Stimulated activated CD8-positive, alpha-beta memory T cell treated with anti-CD3 and anti-CD28 coated beads, Interleukin-7, amount 100 ng/mL, for 24 hours (primary cell): ENCODE data around the gene INVS.
"Not testable (repeated sequence)": the region's sequence is repeated elsewhere in the genome, so short reads cannot be mapped to it uniquely, and the experiment has no call there.

ENCODE experiments used
- DNase-seq: peaks from one replicate; pipeline ENCODE4 v3.0.0-alpha.2; 2020; ENCODE audit warnings: low read depth

INVS gene, protein sequence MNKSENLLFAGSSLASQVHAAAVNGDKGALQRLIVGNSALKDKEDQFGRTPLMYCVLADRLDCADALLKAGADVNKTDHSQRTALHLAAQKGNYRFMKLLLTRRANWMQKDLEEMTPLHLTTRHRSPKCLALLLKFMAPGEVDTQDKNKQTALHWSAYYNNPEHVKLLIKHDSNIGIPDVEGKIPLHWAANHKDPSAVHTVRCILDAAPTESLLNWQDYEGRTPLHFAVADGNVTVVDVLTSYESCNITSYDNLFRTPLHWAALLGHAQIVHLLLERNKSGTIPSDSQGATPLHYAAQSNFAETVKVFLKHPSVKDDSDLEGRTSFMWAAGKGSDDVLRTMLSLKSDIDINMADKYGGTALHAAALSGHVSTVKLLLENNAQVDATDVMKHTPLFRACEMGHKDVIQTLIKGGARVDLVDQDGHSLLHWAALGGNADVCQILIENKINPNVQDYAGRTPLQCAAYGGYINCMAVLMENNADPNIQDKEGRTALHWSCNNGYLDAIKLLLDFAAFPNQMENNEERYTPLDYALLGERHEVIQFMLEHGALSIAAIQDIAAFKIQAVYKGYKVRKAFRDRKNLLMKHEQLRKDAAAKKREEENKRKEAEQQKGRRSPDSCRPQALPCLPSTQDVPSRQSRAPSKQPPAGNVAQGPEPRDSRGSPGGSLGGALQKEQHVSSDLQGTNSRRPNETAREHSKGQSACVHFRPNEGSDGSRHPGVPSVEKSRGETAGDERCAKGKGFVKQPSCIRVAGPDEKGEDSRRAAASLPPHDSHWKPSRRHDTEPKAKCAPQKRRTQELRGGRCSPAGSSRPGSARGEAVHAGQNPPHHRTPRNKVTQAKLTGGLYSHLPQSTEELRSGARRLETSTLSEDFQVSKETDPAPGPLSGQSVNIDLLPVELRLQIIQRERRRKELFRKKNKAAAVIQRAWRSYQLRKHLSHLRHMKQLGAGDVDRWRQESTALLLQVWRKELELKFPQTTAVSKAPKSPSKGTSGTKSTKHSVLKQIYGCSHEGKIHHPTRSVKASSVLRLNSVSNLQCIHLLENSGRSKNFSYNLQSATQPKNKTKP

DNA sequence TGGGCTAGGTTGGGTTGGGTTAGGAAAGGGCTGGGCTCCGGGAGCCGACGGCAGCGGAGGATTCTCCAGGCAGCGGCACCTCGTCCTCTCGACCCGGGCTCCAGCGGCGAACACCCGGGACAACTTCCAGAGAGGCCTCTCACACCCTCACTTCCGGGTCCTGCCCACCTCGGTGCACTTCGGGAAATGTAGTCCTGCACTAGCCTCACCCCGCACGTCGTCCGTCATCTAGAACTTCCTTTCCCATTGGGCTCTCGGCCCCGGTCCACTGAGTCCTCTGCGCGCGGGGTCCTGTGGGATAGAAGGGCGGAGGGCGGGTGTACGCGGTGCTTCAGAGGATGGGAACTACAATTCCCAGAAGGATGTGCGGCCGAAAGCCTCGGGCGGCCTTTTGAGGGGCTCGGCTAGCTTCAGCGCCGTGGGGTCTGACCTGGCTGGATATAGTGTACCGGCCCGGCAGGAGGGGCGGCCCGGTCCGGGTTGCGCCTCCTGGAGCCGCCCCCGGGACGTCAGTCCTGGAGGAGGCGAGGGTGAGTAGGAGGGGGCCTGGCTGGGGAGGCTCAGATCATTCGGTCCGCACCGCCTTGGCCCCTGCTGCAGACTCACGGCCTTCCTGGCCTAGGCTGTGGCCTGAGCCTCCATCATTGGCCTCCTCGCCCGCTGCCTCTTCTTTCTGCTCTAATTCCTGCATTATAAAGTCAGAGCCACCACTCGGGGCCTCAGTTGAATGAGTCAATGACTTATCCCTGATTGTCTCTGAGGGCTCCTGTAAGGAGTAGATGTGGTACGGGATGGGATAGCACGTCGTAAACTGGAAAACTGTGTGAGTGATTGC is at the start of gene INVS, which contains the start of gene ERP44:
Gene INVS (plus strand): TSS at position 357 of the 835 bp plus-strand sequence. CDS start 5,279 bp downstream, outside the sequence.
Gene ERP44 (minus strand): TSS at position 114 of the 835 bp plus-strand sequence. CDS start 160 bp downstream, outside the sequence.
- peak; percentile 90 for DNase-seq

DNA sequence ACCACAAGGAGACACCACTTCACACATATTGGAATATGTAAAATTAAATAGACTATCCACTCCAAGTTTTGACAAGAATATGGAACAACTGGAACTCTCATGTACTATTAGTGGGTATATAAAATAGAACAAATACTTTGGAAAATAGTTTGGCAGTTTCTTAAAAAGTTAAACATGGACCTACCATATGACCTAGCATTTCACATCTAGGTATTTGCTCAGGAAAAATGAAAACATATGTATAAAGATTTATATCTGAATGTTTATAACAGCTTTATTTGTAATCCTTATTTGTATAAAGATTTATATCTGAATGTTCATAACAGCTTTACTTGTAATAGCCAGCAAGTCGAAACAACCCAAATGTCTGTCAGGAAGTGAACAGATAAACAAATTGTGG is 49.5 kb upstream of the INVS start:
- DNase-seq: no peak

DNA sequence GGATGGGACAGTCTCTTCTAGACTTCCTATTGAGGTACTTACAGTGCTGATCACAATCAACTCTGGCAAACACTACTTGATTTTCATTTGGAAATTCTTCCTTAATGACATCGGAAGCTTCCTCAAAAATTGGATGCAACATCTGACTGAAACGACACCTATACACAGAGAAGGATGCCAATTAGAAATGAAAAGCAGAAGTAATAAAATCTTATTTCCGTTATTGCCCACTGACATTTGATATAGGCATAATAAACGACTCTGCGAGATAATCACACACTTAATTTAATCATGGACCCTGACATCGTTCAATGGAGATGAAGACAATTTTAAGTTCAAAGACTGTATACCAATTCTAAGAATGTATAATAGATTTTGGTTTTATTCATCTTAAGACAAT is 46.7 kb upstream of the INVS start:
- DNase-seq: no peak

DNA sequence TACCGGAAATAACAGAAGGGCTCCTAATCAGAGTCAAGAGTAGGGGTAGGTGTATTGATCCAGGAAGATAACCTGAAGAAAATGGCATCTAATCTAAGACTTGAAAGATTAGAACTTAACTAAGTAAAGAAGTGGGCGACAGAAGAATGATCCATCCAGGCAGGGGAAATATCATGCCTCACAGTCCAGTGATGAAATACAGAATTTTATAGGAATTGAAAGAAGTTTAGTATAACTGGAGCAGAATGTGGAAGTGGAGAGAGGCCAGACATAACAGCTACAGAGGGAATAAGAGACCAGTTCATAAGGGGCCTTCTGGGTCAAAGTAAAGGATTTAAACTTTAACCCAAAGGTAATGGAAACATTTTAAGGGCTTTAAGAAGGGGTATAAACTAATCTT is 42.5 kb upstream of the INVS start:
- no peak for DNase-seq

DNA sequence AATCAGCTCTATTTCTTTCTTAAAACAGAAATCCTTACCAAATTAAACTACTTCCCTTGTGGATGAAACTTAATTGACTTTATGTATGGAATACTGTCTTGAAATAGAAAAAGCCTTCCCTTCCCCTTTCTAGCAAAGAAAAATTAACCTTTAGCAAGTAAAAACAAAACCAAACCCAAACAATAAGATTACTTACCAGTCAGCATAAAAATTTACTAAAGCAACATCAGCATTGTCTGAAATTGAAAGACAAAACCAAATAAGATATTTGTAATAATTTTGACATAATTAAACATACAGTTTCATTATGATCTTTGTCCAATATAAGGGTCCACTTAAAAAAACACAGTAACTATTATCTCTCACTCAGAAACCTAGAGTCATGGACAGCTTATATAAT is 41.4 kb upstream of the INVS start:
- DNase-seq: no peak

DNA sequence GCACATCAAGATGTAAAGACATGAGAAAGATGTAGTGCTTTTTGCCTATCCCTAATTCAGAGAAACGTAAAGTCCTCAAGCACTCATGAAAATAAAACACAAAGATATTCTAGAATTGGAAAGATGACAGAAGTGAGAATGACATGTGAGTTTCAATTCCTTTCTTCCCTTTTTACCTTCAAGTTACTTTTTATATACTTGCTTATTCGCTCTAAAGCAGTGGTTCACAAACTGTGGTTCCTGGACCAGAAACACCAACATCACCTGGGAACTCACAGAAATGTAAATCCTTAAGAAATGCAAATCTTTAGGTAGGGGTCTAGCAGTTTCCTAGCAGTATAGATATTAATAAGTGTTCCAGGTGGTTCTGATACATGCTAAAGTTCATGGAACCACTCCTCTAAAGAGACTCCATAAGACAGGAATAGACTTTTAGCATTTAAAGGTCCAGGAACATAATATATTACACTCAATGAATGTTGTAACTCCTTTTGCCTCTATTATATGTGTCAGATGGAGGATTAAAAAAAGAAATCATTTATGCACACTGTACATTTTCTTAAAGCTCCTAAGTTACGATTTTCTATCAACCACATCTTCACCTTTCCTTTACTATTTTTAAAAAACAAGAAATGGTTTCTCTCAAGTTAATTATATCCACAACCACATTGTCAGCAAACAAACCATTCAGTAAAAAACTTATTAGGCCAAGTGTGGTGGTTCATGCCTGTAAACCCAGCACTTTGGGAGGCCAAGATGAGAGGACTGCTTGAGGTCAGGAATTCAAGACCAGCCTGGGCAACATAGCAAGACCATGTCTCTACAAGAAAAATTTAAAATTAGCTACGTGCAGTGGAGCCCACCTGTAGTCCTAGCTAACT is 40.1 kb upstream of the INVS start:
- DNase-seq: no peak

DNA sequence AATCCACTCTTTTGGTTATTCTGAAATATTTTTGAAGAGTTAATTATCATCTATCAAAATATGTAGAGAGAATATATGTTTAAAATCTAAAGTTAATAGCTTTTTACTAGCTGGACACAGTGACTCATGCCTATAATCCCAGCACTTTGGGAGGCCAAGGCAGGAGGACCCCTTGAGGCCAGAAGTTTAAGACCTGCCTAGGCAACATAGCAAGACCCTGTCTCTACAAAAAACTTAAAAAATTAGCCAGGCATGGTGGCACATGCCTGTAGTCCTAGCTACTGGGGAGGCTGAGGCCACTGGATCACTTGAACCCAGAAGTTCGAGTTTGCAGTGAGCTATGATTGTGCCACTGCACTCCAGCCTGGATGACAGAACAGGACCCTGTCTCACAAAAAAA is 36.4 kb upstream of the INVS start:
- DNase-seq: not testable (repeated sequence)

DNA sequence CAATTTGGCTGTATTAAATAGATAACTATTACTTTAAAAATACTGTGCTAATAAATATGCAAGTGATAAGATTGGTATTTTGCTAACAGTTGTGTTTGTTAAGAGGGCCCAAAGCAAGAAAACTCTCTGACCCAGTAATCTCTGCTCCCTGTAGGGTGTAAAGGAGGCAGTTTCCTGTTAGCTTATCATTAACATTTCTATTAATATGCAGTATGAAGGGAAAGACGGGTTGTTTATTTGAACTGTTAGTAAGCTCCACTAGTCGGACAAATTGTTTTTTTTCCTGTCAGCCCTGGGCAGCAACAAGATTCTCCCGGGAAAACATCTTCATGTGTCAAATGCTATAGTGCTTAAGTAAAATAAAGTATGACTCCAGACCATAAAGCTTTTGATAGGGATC is 35.9 kb upstream of the INVS start:
- DNase-seq: no peak

DNA sequence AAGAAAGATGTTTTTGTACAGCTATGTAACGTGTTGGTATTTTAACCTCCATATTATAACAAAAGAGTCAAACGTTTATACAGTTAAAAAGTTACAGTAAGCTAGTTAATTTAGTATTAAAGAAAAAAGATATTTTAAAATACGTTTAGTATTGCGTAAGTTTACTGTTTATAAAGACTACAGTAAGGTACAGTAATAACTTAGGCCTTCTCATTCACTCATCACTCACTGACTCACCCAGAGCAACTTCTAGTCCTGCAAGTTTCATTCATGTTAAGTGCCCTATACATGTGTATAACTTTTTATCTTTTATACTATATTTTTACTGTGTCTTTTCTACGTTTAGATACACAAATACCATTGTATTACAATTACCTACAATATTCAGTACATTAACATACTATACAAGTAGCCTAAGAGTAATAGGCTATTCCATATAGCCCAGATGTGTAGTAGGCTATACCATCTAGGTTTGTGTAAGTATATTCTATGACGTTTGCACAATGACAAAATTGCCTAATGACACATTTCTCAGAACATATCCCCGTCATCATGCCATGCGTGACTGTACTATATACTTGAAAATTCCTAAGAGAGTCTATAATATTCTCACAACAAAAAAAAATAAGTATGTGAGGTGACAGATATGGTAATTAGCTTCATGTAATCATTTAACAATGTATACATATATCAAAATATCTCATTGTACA is 34.0 kb upstream of the INVS start:
- DNase-seq: no peak

DNA sequence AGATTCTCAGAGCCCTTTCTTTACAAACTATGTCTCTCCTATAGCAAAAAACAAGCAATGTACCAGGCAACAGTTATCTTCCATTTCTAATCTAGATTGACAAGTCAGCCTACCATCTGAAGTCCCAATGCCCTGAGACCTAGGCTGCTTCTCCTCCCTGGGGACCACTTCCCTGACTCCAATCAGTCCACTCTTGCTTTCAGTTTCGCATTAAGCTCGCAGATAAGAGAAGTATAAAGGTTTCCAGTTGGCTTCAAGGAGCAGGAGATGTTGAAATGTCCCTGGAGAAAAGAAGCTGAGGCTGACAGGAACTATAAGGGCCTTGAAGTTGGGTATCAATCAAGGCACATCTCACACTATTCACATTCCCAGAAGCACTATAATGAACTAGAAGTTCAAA is 32.5 kb upstream of the INVS start:
- DNase-seq: no peak

DNA sequence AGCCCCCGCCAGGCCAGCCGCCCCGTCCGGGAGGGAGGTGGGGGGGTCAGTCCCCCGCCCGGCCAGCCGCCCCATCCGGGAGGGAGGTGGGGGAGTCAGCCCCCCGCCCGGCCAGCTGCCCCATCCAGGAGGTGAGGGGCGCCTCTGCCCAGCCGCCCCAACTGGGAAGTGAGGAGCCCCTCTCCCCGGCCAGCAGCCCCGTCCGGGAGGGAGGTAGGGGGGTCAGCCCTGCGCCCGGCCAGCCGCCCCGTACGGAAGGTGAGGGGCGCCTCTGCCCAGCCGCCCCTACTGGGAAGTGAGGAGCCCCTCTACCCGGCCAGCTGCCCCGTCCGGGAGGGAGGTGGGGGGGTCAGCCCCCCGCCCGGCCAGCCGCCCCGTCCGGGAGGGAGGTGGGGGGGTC is 31.1 kb upstream of the INVS start:
- DNase-seq: not testable (repeated sequence)

DNA sequence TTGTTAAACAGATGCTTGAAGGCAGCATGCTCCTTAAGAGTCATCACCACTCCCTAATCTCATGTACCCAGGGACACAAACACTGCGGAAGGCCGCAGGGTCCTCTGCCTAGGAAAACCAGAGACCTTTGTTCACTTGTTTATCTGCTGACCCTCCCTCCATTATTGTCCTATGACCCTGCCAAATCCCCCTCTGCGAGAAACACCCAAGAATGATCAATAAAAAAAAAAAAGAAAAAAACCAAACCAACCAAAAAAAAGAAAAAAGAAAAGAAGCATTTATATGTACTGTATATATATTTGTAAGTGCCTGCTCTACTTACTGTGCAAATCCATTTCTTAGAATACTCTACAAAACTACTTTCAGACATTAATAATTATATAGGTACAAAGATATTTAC is 30.0 kb upstream of the INVS start:
- not testable (repeated sequence) for DNase-seq

DNA sequence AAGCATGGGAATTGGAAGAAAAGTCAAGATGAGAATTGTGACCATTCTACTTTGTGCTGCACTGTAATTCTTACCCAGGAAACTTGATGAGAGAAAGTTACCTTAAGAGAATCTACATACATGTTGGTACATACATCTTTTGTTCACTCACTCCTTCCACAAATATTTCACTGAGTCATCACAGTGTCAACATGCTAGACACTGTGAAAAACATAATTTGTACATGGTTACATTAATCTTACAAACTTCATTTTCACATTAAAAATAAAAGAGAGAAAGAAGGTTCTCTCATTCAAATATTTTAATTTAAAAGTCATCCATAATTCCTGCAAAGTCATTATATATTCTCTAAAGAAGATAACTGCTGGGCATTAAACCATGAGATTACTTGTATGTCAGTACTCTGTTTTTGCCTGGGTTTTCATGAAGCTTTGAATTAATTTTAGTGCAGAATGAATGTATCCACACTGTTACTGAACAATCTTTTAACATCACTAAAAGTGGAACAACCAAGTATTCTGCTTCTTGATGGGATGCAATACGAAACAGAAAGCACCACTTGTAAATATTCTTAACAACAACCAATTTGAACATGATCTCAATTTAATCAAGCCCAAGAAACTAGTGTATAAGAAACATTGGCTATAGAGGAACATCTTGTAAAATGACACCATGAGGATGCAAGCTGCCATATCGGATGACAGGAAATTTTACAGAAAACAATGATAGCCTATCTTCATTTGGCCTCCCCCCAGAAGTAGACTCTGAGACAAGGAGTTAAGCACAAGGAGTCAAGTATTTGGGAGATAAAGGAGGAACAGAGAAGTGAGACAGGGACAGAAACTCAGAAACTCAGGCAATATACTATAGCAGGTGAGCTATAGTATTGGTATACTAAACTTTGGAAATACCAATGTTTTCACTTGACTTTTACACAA is 28.7 kb upstream of the INVS start:
- no peak for DNase-seq

DNA sequence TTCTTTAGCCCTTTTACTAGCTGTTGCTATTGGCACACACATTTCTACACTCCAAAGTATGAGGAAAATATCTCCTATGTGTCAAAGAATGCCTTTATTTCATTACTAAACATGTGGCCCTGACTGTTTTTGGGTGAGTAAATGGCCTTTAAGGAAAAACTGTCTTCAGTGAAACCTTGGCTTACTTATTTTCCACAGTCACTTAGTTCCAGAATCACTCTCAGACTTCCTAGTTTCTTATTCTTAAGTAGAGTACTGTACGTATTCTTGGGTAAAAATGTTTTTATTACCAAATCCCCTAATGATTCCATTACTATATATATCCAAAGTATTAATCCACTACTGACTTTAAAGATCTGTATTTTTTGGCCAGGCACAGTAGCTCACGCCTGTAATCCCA is 27.8 kb upstream of the INVS start:
- DNase-seq: no peak

DNA sequence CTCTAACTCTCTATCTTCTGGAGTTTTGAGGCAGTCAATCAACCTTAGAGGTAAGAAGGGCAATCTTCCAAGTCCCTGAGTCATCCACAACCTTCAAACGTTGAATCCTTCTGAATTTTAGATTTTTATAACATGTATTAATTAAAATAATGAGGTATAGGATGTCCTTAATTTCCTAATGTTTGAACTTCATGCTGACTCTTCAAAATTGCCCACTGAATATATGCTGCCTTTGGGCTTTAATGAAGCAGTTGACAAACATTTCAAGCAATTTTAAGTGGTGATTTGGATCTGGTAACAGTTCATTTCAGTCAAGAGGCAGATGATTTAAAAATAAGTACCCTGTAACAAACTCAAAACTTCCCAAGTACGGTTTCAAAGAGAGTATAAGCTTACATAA is 26.2 kb upstream of the INVS start:
- DNase-seq: no peak

DNA sequence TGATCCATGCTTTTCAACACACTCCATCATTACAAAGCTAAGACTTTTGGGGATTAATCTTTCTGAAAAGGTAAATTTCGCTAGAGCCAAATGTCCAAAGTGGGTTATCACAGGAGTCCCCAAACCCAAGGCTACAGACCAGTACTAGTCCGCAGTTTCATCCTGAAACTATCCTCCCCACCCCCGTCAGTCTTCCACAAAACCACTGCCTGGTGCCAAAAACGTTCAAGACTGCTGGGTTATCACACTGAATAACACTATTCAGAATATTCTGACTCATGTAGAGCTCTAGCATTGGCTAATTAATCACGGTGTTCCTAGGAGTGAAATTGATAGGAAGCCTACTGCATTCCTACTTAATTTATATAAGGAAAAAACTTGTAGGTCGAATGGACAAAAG is 24.9 kb upstream of the INVS start:
- no peak for DNase-seq

DNA sequence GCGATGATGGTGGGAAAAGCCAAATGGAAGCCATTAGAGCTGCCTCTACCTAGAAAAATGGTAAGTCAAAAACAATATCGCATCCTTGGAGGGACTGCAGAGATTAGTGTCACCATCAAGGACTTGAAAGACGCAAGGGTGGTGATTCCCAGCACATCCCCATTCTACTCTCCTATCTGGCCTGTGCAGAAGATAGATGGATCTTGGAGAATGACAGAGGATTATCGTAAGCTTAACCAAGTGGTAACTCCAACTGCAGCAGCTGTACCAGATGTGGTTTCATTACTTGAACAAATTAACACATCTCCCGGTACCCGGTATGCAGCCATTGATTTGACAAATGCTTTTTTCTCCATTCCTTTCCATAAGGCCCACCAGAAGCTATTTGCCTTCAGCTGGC is 24.1 kb upstream of the INVS start:
- DNase-seq: no peak

DNA sequence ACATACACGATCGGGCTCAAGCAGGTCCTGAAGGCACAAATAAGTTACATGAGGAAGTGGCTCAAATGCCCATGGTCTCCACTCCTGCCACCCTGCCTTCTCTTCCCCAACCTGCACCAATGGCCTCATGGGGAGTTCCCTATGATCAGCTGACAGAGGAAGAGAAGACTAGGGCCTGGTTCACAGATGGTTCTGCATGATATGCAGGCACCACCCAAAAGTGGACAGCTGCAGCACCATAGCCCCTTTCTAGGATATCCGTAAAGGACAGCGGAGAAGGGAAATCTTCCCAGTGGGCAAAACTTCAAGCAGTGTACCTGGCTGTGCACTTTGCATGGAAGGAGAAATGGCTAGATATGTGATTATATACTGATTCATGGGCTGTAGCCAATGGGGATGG is 22.8 kb upstream of the INVS start:
- not testable (repeated sequence) for DNase-seq

DNA sequence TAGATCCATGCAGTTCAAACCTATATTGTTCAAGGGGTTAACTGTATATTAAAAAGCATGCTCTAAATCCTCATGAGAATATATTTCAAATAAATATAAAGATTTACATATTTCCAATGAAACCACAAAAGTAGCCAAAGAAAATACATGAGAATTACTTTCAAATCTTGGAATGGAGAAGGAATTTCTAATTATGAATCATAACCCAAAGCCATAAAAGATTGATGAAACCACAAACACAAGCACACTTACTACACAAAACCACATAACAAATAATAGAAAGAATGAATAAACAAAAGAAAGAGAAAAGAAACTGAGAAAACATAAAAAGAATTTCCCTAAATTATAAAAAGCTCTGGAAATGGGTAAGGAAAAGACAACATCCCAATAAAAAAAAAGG is 16.3 kb upstream of the INVS start:
- DNase-seq: no peak
